OCI-LY3 (cell line): ENCODE results near the gene FAHD1.

Source experiments
- CTCF ChIP-seq: fragments of 200-600, 300-600 bp; sonication (generic); IDR thresholded peaks from 2 replicates; pipeline ENCODE4 v1.5.1; 2014; ENCODE audit warnings: antibody characterized with exemption, low read length, low read depth
- EZH2phosphoT487 ChIP-seq: fragments of 200-600 bp; shearing (Covaris generic); IDR thresholded peaks from 2 replicates; pipeline ENCODE4 v1.6.1; 2018; ENCODE audit warnings: antibody characterized with exemption, mixed run types, low read depth

GRCh38 chr16:1785846-1786170 lies 41.2 kb upstream of the FAHD1 start:
- TF ChIP-seq CTCF (no peak), EZH2phosphoT487 (no peak)
